A549 (cell line): ENCODE data around the gene AUH.

ENCODE experiments used
- CBX8 ChIP-seq: fragments of 200-600 bp; sonication (generic); IDR thresholded peaks from 2 replicates; pipeline ENCODE4 v1.6.1; 2016
- CTCF ChIP-seq: fragments of >200 bp; sonication (Bioruptor Twin); formaldehyde crosslinking; IDR thresholded peaks from 3 replicates; pipeline ENCODE4 v1.5.1; 2016
- EHMT2 ChIP-seq: fragments of 200-600 bp; sonication (generic); IDR thresholded peaks from 2 replicates; pipeline ENCODE4 v1.6.1; 2016; ENCODE audit warnings: antibody characterized with exemption, low read depth, mild to moderate bottlenecking, moderate library complexity
- EP300 ChIP-seq, 2 experiments: fragments of >200 bp; sonication (Bioruptor Twin); formaldehyde crosslinking; IDR thresholded peaks; 2 replicates in 1 of 2; 3 replicates in 1 of 2; pipeline ENCODE4 v1.6.1; 2016 to 2017
- HEYL ChIP-seq: fragments of 250-450 bp; sonication (Bioruptor Pico); IDR thresholded peaks from 2 replicates; pipeline ENCODE4 v1.8.0; 2021; ENCODE audit warnings: mild to moderate bottlenecking, moderate library complexity
- MAFK ChIP-seq: fragments of 450-650 bp; IDR thresholded peaks from 2 replicates; pipeline ENCODE4 v1.6.1; 2014; ENCODE audit not compliant: partially characterized antibody
- MAZ ChIP-seq: fragments of 150-350 bp; IDR thresholded peaks from 2 replicates; pipeline ENCODE4 v1.6.1; 2014; ENCODE audit warnings: antibody characterized with exemption, low read depth, low read length, borderline replicate concordance
- POLR2A ChIP-seq: IDR thresholded peaks from 2 replicates; pipeline ENCODE4 v1.6.1; 2012; ENCODE audit warnings: mild to moderate bottlenecking, low read length
- TF ChIP-seq, protein P1 (sequence below): fragments of 200-600 bp; sonication (generic); IDR thresholded peaks from 2 replicates; pipeline ENCODE4 v1.6.1; 2016; ENCODE audit warnings: antibody characterized with exemption, mild to moderate bottlenecking, moderate library complexity

DNA sequence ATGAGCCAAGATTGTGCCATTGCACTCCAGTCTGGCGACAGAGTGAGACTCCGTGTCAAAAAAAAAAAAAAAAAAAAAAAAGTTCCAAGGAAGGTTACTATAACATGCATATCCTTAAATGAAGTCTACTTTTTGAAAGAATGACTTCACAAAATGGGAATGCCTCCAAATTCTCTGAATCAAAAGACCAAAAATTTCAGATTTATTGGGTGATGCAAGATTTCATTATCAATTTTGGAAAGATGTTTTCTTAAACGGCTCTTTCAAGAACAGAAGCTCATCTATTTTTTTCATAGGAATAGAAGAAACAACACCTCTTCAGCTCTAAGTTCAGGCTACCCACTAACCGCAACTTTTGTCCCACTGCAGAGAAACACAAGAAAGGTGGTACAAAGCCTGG is 69.9 kb downstream of the AUH start:
- TF ChIP-seq POLR2A = no peak
- no peak for TF ChIP-seq EP300 (IDR thresholded peaks at IDR 0.05)
- TF ChIP-seq CBX8 = no peak
- no peak for TF ChIP-seq MAFK
- no peak for TF ChIP-seq EHMT2
- TF ChIP-seq, protein P1, sequence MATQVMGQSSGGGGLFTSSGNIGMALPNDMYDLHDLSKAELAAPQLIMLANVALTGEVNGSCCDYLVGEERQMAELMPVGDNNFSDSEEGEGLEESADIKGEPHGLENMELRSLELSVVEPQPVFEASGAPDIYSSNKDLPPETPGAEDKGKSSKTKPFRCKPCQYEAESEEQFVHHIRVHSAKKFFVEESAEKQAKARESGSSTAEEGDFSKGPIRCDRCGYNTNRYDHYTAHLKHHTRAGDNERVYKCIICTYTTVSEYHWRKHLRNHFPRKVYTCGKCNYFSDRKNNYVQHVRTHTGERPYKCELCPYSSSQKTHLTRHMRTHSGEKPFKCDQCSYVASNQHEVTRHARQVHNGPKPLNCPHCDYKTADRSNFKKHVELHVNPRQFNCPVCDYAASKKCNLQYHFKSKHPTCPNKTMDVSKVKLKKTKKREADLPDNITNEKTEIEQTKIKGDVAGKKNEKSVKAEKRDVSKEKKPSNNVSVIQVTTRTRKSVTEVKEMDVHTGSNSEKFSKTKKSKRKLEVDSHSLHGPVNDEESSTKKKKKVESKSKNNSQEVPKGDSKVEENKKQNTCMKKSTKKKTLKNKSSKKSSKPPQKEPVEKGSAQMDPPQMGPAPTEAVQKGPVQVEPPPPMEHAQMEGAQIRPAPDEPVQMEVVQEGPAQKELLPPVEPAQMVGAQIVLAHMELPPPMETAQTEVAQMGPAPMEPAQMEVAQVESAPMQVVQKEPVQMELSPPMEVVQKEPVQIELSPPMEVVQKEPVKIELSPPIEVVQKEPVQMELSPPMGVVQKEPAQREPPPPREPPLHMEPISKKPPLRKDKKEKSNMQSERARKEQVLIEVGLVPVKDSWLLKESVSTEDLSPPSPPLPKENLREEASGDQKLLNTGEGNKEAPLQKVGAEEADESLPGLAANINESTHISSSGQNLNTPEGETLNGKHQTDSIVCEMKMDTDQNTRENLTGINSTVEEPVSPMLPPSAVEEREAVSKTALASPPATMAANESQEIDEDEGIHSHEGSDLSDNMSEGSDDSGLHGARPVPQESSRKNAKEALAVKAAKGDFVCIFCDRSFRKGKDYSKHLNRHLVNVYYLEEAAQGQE = no peak
- no peak for TF ChIP-seq CTCF
- TF ChIP-seq MAZ = no peak
- no peak for TF ChIP-seq HEYL (CRISPR knock-in tag)
